ENCODE data around the gene SMIM41. TPM values are rescaled to one million over a fixed set of nuclear protein-coding genes. Genes with fewer than 3 reads are reported as not detected.

The SMIM41 gene
- total and polyA plus RNA-seq, 11 donors, result 0.08 to 0.65 (median 0.32) TPM; not detected in 6

DNA sequence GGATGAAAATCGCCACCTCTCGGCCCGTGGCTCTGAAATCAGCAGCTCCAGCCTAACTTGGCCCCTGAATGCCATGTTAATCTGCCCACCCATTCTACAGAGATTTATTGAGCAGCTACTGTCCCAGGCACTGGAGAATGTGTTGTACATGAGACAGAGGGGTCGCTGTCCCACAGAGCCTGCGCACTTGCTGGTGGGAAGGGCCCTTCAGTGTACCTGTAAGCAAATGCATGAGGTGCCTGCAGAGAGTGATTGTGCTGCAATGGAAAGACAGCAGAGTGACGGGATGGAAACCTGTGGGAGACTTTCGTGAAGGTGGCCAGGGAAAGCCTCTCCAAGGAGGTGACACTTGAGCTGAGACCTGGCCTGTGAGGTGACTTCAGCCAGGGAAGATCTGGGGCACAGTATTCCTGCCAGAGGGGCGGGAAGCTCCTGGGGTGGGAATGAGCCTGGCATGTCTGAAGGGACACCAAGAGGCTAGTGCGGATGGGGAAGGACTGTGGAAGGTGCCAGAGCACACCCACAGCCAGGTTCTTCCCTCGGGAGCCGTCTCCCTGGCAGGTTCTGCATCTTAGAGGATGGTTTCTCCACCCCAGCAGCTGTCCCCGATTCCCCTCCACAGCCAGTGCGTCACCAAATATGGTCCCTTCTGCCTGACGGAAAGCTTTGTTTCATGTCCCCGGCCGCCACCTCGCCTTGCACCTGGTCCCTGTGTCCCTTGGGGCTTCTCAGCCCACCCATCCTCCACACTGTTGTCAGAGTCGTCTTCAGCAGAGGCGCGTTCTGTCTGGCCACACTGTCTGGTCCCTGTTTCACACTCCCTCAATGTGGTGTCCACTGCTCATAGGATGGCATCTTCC lies 8.7 kb downstream of the SMIM41 start:
- H3K9me3 ChIP-seq, result no peaks in the 10 kb centered on the region
- H3K27ac ChIP-seq, result no peak overlapping the region
- H3K27me3 ChIP-seq, result peaks cover 0 to 22% (median 6%) of the 10 kb centered on the region in 9 donors
- H3K4me1 ChIP-seq, result peaks cover 0 to 4% (median 2%) of the 10 kb centered on the region in 12 donors
- DNase-seq, result no peak
- H3K4me3 ChIP-seq, result no peak overlapping the region
- H3K36me3 ChIP-seq, result no peaks in the 10 kb centered on the region
- WGBS, 4 donors, result 78 to 87% (median 79%) methylated on average over 20 of the region's 20 CpGs
- no peak for ATAC-seq
- TF ChIP-seq, protein P1, sequence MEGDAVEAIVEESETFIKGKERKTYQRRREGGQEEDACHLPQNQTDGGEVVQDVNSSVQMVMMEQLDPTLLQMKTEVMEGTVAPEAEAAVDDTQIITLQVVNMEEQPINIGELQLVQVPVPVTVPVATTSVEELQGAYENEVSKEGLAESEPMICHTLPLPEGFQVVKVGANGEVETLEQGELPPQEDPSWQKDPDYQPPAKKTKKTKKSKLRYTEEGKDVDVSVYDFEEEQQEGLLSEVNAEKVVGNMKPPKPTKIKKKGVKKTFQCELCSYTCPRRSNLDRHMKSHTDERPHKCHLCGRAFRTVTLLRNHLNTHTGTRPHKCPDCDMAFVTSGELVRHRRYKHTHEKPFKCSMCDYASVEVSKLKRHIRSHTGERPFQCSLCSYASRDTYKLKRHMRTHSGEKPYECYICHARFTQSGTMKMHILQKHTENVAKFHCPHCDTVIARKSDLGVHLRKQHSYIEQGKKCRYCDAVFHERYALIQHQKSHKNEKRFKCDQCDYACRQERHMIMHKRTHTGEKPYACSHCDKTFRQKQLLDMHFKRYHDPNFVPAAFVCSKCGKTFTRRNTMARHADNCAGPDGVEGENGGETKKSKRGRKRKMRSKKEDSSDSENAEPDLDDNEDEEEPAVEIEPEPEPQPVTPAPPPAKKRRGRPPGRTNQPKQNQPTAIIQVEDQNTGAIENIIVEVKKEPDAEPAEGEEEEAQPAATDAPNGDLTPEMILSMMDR (IDR thresholded peaks at IDR 0.05), result no peak
- no peak for TF ChIP-seq POLR2A (IDR thresholded peaks at IDR 0.05)
- intact Hi-C loops (cut with DNase I), result loop anchor here in 2 of 10 donors (5.0 to 10.0 kb wide), 3 partner anchors 81 to 193 kb away; partner anchors contain the start of genes ACVRL1 (in 1 of the 2) and TAMALIN (in 1 of the 2)

DNA sequence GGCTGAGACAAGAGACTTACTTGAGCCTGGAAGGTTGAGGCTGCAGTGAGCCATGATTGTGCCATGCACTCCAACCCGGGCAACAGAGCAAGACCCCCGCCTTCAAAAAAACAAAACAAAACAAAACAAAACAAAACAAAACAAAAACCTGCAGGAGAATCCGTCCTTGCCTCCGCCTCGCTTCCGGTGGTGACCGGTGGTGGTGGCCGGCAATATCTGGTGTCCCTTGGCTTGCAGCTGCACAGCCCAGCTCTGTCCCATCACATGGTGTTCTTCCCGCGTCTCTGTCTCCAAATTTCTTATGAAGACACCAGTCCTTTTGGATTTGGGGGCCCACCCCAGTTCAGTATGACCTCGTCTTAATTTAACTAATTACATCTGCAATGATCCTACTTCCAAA lies 10.0 kb downstream of the SMIM41 start:
- no peak for ATAC-seq
- no peaks in the 10 kb centered on the region for H3K9me3 ChIP-seq
- no peaks in the 10 kb centered on the region for H3K4me1 ChIP-seq
- peaks cover 0 to 22% (median 6%) of the 10 kb centered on the region in 9 donors for H3K27me3 ChIP-seq
- DNase-seq, result no peak
- no peak overlapping the region for H3K4me3 ChIP-seq
- no peak overlapping the region for H3K27ac ChIP-seq
- no peaks in the 10 kb centered on the region for H3K36me3 ChIP-seq
- TF ChIP-seq, protein P1 (IDR thresholded peaks at IDR 0.05), result no peak
- no peak for TF ChIP-seq POLR2A (IDR thresholded peaks at IDR 0.05)
- intact Hi-C loops (cut with DNase I), result loop anchor here in 2 of 10 donors (5.0 to 10.0 kb wide), 3 partner anchors 82 to 195 kb away; partner anchors contain the start of genes ACVRL1 (in 1 of the 2) and TAMALIN (in 1 of the 2)
- 84 to 90% (median 87%) methylated on average over 11 of the region's 11 CpGs for WGBS, 4 donors

DNA sequence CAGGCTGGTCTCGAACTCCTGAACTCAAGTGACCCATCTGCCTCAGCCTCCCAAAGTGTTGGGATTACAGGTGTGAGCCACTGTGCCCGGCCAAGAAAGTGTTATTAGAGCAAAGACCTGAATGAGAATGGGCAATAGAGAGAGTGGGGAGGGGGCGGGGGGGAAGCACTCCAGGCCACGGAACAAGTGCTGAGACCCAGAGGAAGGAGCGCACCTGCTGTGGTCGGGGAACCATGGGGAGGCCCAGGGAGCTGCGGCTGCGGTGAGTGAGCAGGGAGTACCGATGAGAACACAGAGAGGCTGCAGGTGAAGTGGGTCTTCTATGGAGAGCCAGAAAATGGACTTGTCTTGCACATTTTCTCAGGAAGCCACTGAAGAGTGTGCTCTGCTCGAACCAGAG lies 10.8 kb downstream of the SMIM41 start:
- H3K4me3 ChIP-seq, result no peak overlapping the region
- ATAC-seq, result no peak
- no peaks in the 10 kb centered on the region for H3K9me3 ChIP-seq
- no peak overlapping the region for H3K27ac ChIP-seq
- H3K4me1 ChIP-seq, result no peaks in the 10 kb centered on the region
- H3K36me3 ChIP-seq, result no peaks in the 10 kb centered on the region
- intact Hi-C loops (cut with DNase I), result no loop called here
- no peak for DNase-seq
- H3K27me3 ChIP-seq, result peaks cover 0 to 22% (median 6%) of the 10 kb centered on the region in 9 donors
- no peak for TF ChIP-seq POLR2A (IDR thresholded peaks at IDR 0.05)
- TF ChIP-seq, protein P1 (IDR thresholded peaks at IDR 0.05), result no peak
- WGBS, 4 donors, result 73 to 80% (median 76%) methylated on average over 10 of the region's 10 CpGs

DNA sequence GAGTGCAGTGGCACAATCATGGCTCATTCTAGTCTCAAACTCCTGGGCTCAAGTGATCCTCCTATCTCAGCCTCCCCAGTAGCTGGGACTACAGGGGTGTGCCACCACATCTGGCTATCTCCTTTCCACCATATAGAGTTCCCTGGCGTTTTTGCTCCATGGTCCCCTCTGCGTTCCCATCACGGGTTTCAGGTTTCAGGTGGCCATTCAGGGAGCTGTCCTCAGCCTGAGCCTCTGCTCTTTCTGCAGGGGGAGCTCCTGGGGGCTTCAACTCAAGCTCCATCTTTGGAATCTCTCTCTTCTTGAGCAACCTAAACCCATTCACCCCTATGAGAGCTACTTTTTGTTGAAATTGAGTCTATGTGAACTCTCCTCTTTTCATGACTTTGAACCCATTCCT lies 11.6 kb downstream of the SMIM41 start:
- DNase-seq, result no peak
- 22 to 29% (median 24%) methylated on average over 3 of the region's 3 CpGs for WGBS, 4 donors
- H3K4me1 ChIP-seq, result no peaks in the 10 kb centered on the region
- H3K9me3 ChIP-seq, result no peaks in the 10 kb centered on the region
- no peak overlapping the region for H3K27ac ChIP-seq
- no peak for ATAC-seq
- intact Hi-C loops (cut with DNase I), result no loop called here
- H3K36me3 ChIP-seq, result no peaks in the 10 kb centered on the region
- H3K4me3 ChIP-seq, result no peak overlapping the region
- TF ChIP-seq, protein P1 (IDR thresholded peaks at IDR 0.05), result no peak
- TF ChIP-seq POLR2A (IDR thresholded peaks at IDR 0.05), result no peak
- peaks cover 0 to 22% (median 6%) of the 10 kb centered on the region in 9 donors for H3K27me3 ChIP-seq
